Left ventricle myocardium inferior (tissue), 1 donor: Measurements from ENCODE around the gene SLC35B2. TPM values are rescaled to one million over a fixed set of nuclear protein-coding genes. Genes with fewer than 3 reads are reported as not detected.

Experiments used
- DNase-seq: peaks from one replicate; pipeline ENCODE4 v3.0.0-alpha.2; 2020
- H3K27ac ChIP-seq: fragments of 200-600 bp; replicated peaks from 2 replicates; pipeline ENCODE4 v1.8.0; 2021
- H3K27me3 ChIP-seq: fragments of 200-600 bp; 2 replicates; pipeline ENCODE4 v1.8.0; 2021; ENCODE audit warnings: low read depth
- H3K36me3 ChIP-seq: fragments of 200-600 bp; 2 replicates; pipeline ENCODE4 v1.8.0; 2021
- H3K4me1 ChIP-seq: fragments of 200-600 bp; 2 replicates; pipeline ENCODE4 v1.8.0; 2021
- H3K4me3 ChIP-seq: fragments of 200-600 bp; 2 replicates; pipeline ENCODE4 v1.8.0; 2021; ENCODE audit warnings: mild to moderate bottlenecking, moderate library complexity
- H3K9me3 ChIP-seq: fragments of 200-600 bp; replicated peaks from 2 replicates; pipeline ENCODE4 v1.8.0; 2021
- CTCF ChIP-seq: fragments of 200-600 bp; IDR thresholded peaks from 2 replicates; pipeline ENCODE4 v1.8.0; 2021; ENCODE audit warnings: antibody characterized with exemption, mild to moderate bottlenecking, borderline replicate concordance
- intact Hi-C: fragments of 100-400 bp; cut with micrococcal nuclease; formaldehyde crosslinking; loops from one replicate; pipeline ENCODE4 v1.11.0; 2022
- total RNA-seq: library from RNA; stranded (reverse); fragmentation: NEBNext Ultra II Directional; extraction: Animal tissue kit (Norgen Biotek cat#: 25700); gene quantifications from one replicate; pipeline ENCODE4 v1.2.1, GENCODE V29; 2021
- donor health status: DM: no; HTN: yes; CAD: no; lungs with severe emphysema.

SLC35B2 gene
- total RNA-seq, 1 donor from 2014 or later, result 20.2 TPM

DNA sequence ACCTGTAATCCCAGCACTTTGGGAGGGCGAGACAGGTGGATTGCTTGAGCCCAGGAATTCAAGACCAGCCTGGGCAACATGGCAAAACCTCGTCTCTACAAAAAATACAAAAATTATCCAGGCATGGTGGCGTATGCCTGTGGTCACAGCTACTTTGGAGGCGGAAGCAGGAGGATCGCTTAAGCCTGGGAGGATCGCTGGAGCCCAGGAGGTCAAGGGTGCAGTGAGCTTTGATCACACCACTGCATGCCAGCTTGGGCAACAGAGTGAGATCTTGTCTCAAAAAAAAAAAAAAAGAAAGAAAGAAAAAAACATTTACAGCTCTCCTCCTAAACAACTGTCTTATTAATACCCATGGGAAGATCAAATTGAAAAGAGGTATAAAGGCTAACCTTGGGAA is 49.4 kb downstream of the SLC35B2 start:
- H3K27me3 ChIP-seq, result no peaks in the 10 kb centered on the region
- no peak overlapping the region for H3K27ac ChIP-seq
- no peaks in the 10 kb centered on the region for H3K9me3 ChIP-seq
- no peak for DNase-seq
- H3K4me1 ChIP-seq, result peaks cover 9% of the 10 kb centered on the region
- no peaks in the 10 kb centered on the region for H3K36me3 ChIP-seq
- no peak overlapping the region for H3K4me3 ChIP-seq
- intact Hi-C loops, result no loop called here
- TF ChIP-seq CTCF, result no peak

Other genes starting within 250 kb of the SLC35B2 start
- 36.8 TPM for gene MRPL14, start 130.1 kb downstream of the SLC35B2 start, total RNA-seq
- 37.2 TPM for gene TMEM63B, start 130.0 kb downstream of the SLC35B2 start, total RNA-seq
- gene CAPN11, start 98.7 kb downstream of the SLC35B2 start, total RNA-seq, result 0.25 TPM
- gene MYMX, start 40.6 kb downstream of the SLC35B2 start, total RNA-seq, result 0.36 TPM
- gene SLC29A1, start 33.9 kb downstream of the SLC35B2 start, total RNA-seq, result 154 TPM
- 786 TPM for gene HSP90AB1, start 10.4 kb downstream of the SLC35B2 start, total RNA-seq
- 2.1 TPM for gene NFKBIE, start 8.0 kb upstream of the SLC35B2 start, total RNA-seq
- not detected for gene TMEM151B, start 12.9 kb upstream of the SLC35B2 start, total RNA-seq
- gene AARS2, start 55.8 kb upstream of the SLC35B2 start, total RNA-seq, result 10.6 TPM
- gene SPATS1, start 85.1 kb upstream of the SLC35B2 start, total RNA-seq, result not detected
- 20.0 TPM for gene CDC5L, start 130.2 kb upstream of the SLC35B2 start, total RNA-seq